GM13976 (cell line): ENCODE measurements around the gene DGKB.

Experiments used
- DNase-seq: peaks from one replicate; pipeline ENCODE4 v3.0.0; 2012; ENCODE audit warnings: low spot score
- in situ Hi-C: fragments of 300-500 bp; cut with MboI; formaldehyde crosslinking; loops from one replicate; pipeline ENCODE4 v1.12.0; 2022; ENCODE audit warnings: low sequenced_read_pairs, mixed read lengths, inconsistent platforms; ENCODE audit not compliant: unreplicated experiment
- TF ChIP-seq, protein P1 (sequence below): IDR thresholded peaks from 2 replicates; pipeline ENCODE4 v1.5.1; 2012; ENCODE audit warnings: borderline replicate concordance, mild to moderate bottlenecking; ENCODE audit not compliant: insufficient read depth; ENCODE audit errors: extremely low read depth, missing control alignments, control extremely low read depth

Gene DGKB

DNA sequence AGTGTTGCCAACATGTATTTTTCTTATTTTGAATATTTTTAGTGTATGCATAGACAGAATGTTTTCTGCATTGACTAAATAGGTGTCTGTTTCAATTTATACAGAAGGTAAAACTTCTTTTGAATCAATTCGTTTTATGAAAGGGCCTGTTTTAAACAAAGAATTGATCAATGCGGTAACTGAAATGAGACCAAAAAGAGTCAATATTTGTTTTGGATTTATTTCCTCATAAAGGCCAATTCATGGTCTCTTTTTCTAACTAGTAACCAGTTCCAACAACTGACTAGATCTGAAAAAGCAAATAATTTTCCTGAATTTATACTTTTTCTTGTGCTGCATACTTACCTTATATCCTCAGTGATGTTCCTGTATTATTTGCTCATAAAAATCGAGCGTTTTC lies 320.5 kb downstream of the DGKB start:
- in situ Hi-C loops: no loop called here
- TF ChIP-seq, protein P1, sequence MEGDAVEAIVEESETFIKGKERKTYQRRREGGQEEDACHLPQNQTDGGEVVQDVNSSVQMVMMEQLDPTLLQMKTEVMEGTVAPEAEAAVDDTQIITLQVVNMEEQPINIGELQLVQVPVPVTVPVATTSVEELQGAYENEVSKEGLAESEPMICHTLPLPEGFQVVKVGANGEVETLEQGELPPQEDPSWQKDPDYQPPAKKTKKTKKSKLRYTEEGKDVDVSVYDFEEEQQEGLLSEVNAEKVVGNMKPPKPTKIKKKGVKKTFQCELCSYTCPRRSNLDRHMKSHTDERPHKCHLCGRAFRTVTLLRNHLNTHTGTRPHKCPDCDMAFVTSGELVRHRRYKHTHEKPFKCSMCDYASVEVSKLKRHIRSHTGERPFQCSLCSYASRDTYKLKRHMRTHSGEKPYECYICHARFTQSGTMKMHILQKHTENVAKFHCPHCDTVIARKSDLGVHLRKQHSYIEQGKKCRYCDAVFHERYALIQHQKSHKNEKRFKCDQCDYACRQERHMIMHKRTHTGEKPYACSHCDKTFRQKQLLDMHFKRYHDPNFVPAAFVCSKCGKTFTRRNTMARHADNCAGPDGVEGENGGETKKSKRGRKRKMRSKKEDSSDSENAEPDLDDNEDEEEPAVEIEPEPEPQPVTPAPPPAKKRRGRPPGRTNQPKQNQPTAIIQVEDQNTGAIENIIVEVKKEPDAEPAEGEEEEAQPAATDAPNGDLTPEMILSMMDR: no peak
- no peak for DNase-seq

GRCh38 chr7:14579971-14580370 lies 322.6 kb downstream of the DGKB start:
- in situ Hi-C loops: no loop called here
- TF ChIP-seq, protein P1: no peak
- DNase-seq: no peak

- in situ Hi-C loops: no loop called here
- no peak for DNase-seq
- TF ChIP-seq, protein P1: no peak
Measured at GRCh38 chr7:14576578-14576977, 326.0 kb downstream of the DGKB start.

- TF ChIP-seq, protein P1: no peak
Measured at GRCh38 chr7:14570750-14571607, 331.6 kb downstream of the DGKB start.

DNA sequence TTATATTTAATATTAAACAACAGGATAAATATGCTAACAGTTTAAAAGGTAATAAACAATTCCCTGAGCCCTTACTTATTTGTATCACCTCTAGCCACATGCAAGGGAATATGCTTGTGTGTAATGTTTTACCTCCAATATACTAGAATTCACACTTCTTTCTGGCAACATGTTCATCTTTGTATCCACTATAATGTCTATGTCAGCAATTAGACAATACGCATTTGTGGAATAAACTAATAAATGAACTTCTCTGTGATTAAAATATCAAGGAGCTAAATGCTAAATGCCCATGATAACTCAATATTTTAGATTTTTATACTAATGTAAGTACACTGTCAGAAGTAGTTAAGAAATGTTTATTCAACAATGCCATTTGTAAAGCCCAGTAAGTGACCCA lies 350.5 kb downstream of the DGKB start:
- TF ChIP-seq, protein P1: no peak
- in situ Hi-C loops: no loop called here
- DNase-seq: no peak

More at GRCh38 chr7:14570750-14571607, 331.6 kb downstream of the DGKB start:
- in situ Hi-C loops: no loop called here
- no peak for DNase-seq

DNA sequence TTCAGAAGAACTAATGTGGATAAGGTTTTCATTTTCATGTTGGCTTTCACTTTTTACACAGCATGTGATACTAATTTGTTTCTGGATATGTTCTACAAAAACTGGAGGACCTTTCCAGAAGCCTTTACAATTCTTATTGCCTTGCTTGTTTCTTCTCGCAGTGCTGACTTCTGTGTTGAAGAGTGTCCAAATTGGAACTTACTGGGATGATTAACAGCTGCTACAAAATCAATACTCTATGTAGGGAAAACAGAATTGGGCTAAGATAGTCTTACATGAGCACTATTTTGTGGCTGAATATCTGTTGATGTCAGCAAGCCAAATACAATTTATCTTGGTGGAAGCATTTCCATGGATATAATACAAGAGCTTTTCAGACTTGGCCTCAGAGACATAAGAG lies 351.2 kb downstream of the DGKB start:
- in situ Hi-C loops: no loop called here
- no peak for DNase-seq
- TF ChIP-seq, protein P1: no peak
